Ishikawa (cell line): ENCODE measurements around the gene SMKR1.

ENCODE experiments used
- CEBPB ChIP-seq: IDR thresholded peaks from 2 replicates; pipeline ENCODE4 v1.6.1; 2012
- CREB1 ChIP-seq: IDR thresholded peaks from 2 replicates; pipeline ENCODE4 v1.6.1; 2012; ENCODE audit warnings: low read depth
- EGR1 ChIP-seq: IDR thresholded peaks from 2 replicates; pipeline ENCODE4 v1.6.1; 2012
- EP300 ChIP-seq: IDR thresholded peaks from 2 replicates; pipeline ENCODE4 v1.6.1; 2012; ENCODE audit warnings: borderline replicate concordance
- FOXM1 ChIP-seq: IDR thresholded peaks from 2 replicates; pipeline ENCODE4 v1.6.1; 2012; ENCODE audit warnings: low read depth, borderline replicate concordance
- MAX ChIP-seq: IDR thresholded peaks from 2 replicates; pipeline ENCODE4 v1.6.1; 2012
- RAD21 ChIP-seq: IDR thresholded peaks from 2 replicates; pipeline ENCODE4 v1.6.1; 2012; ENCODE audit warnings: low read depth
- TAF1 ChIP-seq: IDR thresholded peaks from 2 replicates; pipeline ENCODE4 v1.6.1; 2012; ENCODE audit warnings: low read depth, mild to moderate bottlenecking
- TCF12 ChIP-seq: IDR thresholded peaks from 2 replicates; pipeline ENCODE4 v1.6.1; 2012; ENCODE audit warnings: low read depth
- TEAD4 ChIP-seq: IDR thresholded peaks from 2 replicates; pipeline ENCODE4 v1.6.1; 2012
- YY1 ChIP-seq: IDR thresholded peaks from 2 replicates; pipeline ENCODE4 v1.6.1; 2012; ENCODE audit warnings: low read depth
- ZBTB7A ChIP-seq: IDR thresholded peaks from 2 replicates; pipeline ENCODE4 v1.6.1; 2012; ENCODE audit warnings: low read depth

- TF ChIP-seq EP300 (no peak), MAX (no peak), RAD21 (no peak), TAF1 (no peak), TCF12 (no peak), YY1 (no peak), EGR1 (no peak), CEBPB (no peak), ZBTB7A (no peak), TEAD4 (no peak), CREB1 (no peak), FOXM1 (no peak)
These were observed 38.1 kb upstream of the SMKR1 start for GRCh38 chr7:129464194-129464593.
